Placental epithelial cell (primary cell): Measurements from ENCODE around the gene ARF6. TPM values are rescaled to one million over a fixed set of nuclear protein-coding genes. Genes with fewer than 3 reads are reported as not detected.

Experiments used
- small RNA-seq: library from RNA; depleted of rRNA; stranded (forward); fragments of <200 nt; gene quantifications from one replicate; pipeline ENCODE3, GENCODE V24; 2012
- total RNA-seq: library from RNA; depleted of rRNA; stranded (reverse); fragments of >200 nt; gene quantifications from 2 replicates; pipeline ENCODE4 v1.2.3, GENCODE V29; 2012

The ARF6 gene
- 80.9 and 104 TPM in 2 replicates for total RNA-seq

GRCh38 chr14:49892636-49893308 is at the start of gene ARF6:
Gene ARF6, plus strand, starts transcription at chr14:49893082. Its CDS starts 655 bp downstream, at chr14:49893737.

GRCh38 chr14:49852301-49853157 is 40.4 kb upstream of the ARF6 start, which contains the start of gene NEMF:
Gene NEMF, minus strand, starts transcription at chr14:49852788. Its CDS starts 35 bp downstream, at chr14:49852753.

Small RNAs within 50 kb of the gene (small RNA-seq; reads per million reads assigned to genes)
- gene RF00017 (not detected), gene RN7SL2 (5.7 reads per million, percentile 92 among the genes with 10 or more reads in this experiment), gene RN7SL3 (1.4 reads per million, percentile 67 among the genes with 10 or more reads in this experiment), gene RNU6-189P (not detected)

Other genes starting within 250 kb of the ARF6 start
- 5.3 and 7.9 TPM in 2 replicates for gene POLE2, start 204.9 kb upstream of the ARF6 start, total RNA-seq
- 3.5 and 9.8 TPM in 2 replicates for gene KLHDC1, start 200.0 kb upstream of the ARF6 start, total RNA-seq
- 85.9 and 91.5 TPM in 2 replicates for gene KLHDC2, start 124.9 kb upstream of the ARF6 start, total RNA-seq
- gene NEMF, start 40.3 kb upstream of the ARF6 start, total RNA-seq, result 43.9 and 67.9 TPM in 2 replicates
- 7.4 and 7.9 TPM in 2 replicates for gene VCPKMT, start 223.5 kb downstream of the ARF6 start, total RNA-seq